ENCODE data around the gene ANO10. TPM values are rescaled to one million over a fixed set of nuclear protein-coding genes. Genes with fewer than 3 reads are reported as not detected.
A peak's percentile ranks its signal among the peaks of the same experiment; 100 is the strongest.

The ANO10 gene
- total RNA-seq, 1 experiment from 2014 or later: 15.0 TPM

DNA sequence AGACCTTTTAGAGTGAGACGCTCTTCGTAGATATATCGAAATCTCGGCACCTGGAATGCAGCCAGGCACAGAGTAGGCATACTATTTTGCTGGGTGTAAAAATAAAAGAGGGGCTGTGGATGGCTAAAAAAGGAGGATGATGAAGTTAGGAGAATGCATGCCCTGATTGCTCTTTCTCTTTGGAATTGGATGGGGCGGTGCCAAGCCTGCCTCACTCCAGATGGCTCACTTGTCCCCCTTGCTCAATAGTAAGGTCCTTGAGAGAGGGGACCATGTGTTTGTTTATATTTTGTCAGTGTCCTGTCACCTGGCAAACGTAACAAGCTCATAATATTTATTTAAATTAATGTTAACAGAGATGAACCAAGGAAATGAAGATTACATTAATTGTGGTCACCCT lies 302.4 kb downstream of the ANO10 start:
- DNase-seq (ENCODE audit: unreplicated experiment): no peak
- Mint-ChIP-seq H3K27ac (ENCODE audit: low read depth, unreplicated experiment) (no peak overlapping the region), H3K4me1 (ENCODE audit: insufficient read depth, unreplicated experiment) (peaks cover 21% of the 10 kb centered on the region), H3K27me3 (ENCODE audit: insufficient read depth, unreplicated experiment) (no peaks in the 10 kb centered on the region), H3K9me3 (ENCODE audit: unreplicated experiment) (no peaks in the 10 kb centered on the region), H3K4me3 (ENCODE audit: unreplicated experiment) (no peak overlapping the region), H3K36me3 (ENCODE audit: insufficient read depth, unreplicated experiment) (peaks cover 17% of the 10 kb centered on the region)
- BruUV-seq (replicated peaks): no TSS peak
- intact Hi-C loops (cut with micrococcal nuclease): no loop called here
- POLR2A ChIA-PET: interaction anchor here (0.6 to 1.1 kb wide), 2 partner anchors 145 to 154 kb away, joined by 3 read pairs; no protein-coding TSS in a partner anchor
- CTCF ChIA-PET: interaction anchor here (0.6 to 0.9 kb wide), 4 partner anchors 19 to 357 kb away, joined by 3 to 5 read pairs (median 4); no protein-coding TSS in a partner anchor
- TF ChIP-seq CTCF (IDR thresholded peaks at IDR 0.05; ENCODE audit: unreplicated experiment): no peak

DNA sequence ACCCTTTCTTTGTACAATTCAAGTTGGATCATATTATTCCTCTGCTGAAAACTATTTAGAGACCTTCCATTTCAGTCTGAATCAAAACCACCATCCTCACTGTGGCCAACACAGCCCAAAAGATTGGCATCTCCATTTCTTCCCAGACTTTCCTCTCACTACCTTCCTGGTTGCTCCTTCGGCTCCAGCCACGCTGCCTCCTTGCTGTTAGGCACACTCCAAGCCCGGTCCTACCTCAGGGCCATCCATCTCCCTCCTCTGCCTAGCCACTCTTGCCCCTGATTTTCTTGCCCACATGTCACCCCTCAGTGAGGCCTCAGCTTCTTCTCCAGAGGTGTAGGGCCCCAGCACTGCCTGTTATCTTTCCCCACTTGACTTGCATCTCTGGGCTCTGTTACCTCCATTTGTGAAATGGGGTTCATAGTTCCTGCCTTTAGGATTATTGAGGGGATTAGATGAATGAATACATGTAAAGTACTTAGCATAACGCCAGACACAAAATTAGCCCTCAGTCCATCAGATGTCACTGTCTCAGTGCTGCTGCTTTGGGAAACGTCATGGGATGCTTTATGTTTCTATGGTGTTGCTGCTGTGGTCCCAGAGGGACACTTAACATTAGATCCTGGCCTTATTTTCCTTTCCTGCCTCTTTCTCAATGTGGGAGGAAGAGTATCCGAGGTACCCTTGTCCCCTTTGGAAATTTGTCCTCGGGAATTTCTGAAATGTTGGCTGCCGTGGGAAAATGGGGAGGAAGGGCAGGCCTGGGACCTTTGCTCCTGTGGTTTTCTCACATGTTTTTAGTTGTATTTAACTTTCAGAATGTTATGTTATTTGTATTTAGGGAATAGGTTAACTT lies 304.1 kb downstream of the ANO10 start:
- no peak for DNase-seq (ENCODE audit: unreplicated experiment)
- POLR2A ChIA-PET: no interaction called here
- H3K36me3 Mint-ChIP-seq (ENCODE audit: insufficient read depth, unreplicated experiment): peaks cover 20% of the 10 kb centered on the region
- no peaks in the 10 kb centered on the region for H3K27me3 Mint-ChIP-seq (ENCODE audit: insufficient read depth, unreplicated experiment)
- H3K9me3 Mint-ChIP-seq (ENCODE audit: unreplicated experiment): peaks cover 3% of the 10 kb centered on the region
- no peak for TF ChIP-seq CTCF (IDR thresholded peaks at IDR 0.05; ENCODE audit: unreplicated experiment)
- peaks cover 21% of the 10 kb centered on the region for H3K4me1 Mint-ChIP-seq (ENCODE audit: insufficient read depth, unreplicated experiment)
- no TSS peak for BruUV-seq (replicated peaks)
- intact Hi-C loops (cut with micrococcal nuclease): no loop called here
- no peak overlapping the region for H3K4me3 Mint-ChIP-seq (ENCODE audit: unreplicated experiment)
- CTCF ChIA-PET: interaction anchor here (0.6 to 0.7 kb wide), 2 partner anchors 9 to 487 kb away, joined by 3 to 5 read pairs; no protein-coding TSS in a partner anchor
- peak overlapping the region; percentile 54 for H3K27ac Mint-ChIP-seq (ENCODE audit: low read depth, unreplicated experiment)

- TF ChIP-seq CTCF (IDR thresholded peaks at IDR 0.05; ENCODE audit: unreplicated experiment): no peak
- Mint-ChIP-seq H3K9me3 (ENCODE audit: unreplicated experiment) (peaks cover 7% of the 10 kb centered on the region), H3K4me1 (ENCODE audit: insufficient read depth, unreplicated experiment) (peaks cover 21% of the 10 kb centered on the region), H3K27me3 (ENCODE audit: insufficient read depth, unreplicated experiment) (no peaks in the 10 kb centered on the region), H3K27ac (ENCODE audit: low read depth, unreplicated experiment) (peak overlapping the region; percentile 54), H3K36me3 (ENCODE audit: insufficient read depth, unreplicated experiment) (peaks cover 24% of the 10 kb centered on the region), H3K4me3 (ENCODE audit: unreplicated experiment) (no peak overlapping the region)
- ChIA-PET POLR2A (no interaction called here), CTCF (interaction anchor here (0.6 to 0.7 kb wide), 2 partner anchors 8 to 63 kb away, joined by 3 read pairs; no protein-coding TSS in a partner anchor)
- no TSS peak for BruUV-seq (replicated peaks)
- no peak for DNase-seq (ENCODE audit: unreplicated experiment)
- intact Hi-C loops (cut with micrococcal nuclease): no loop called here
These were observed 304.9 kb downstream of the ANO10 start for GRCh38 chr3:43316783-43317460.

Other genes with a start within 250 kb of the ANO10 start
- gene ABHD5, start 68.9 kb upstream of the ANO10 start, total RNA-seq (2022): 30.3 and 32.6 TPM in 2 replicates

Data from MCF 10A (cell line).